Lower leg skin (tissue), 3 donors: ENCODE data around the gene FHOD3.

ENCODE experiments used
- CTCF ChIP-seq, 3 donors: fragments of 450-650 bp; IDR thresholded peaks; one replicate each; pipeline ENCODE4 v1.5.1; 2016; ENCODE audit warnings: antibody characterized with exemption in 3 of 3, mild to moderate bottlenecking in 3 of 3, moderate library complexity in 2 of 3
- POLR2A ChIP-seq, 2 donors: fragments of 450-650 bp; IDR thresholded peaks; one replicate each; pipeline ENCODE4 v1.6.1; 2016 to 2017; ENCODE audit warnings: antibody characterized with exemption in 2 of 2, mild to moderate bottlenecking in 1 of 2, moderate library complexity in 1 of 2

- no peak for TF ChIP-seq CTCF (IDR thresholded peaks at IDR 0.05)
- no peak for TF ChIP-seq POLR2A (IDR thresholded peaks at IDR 0.05)
Observed at GRCh38 chr18:36634573-36635216, 337.2 kb downstream of the FHOD3 start.
